SK-N-MC (cell line): ENCODE data around the gene PRKN.

Experiments used
- EZH2 ChIP-seq: fragments of 200-600 bp; sonication (generic); IDR thresholded peaks from one replicate; pipeline ENCODE4 v1.6.1; 2017; ENCODE audit warnings: antibody characterized with exemption
- FOXP2 ChIP-seq: optimal IDR thresholded peaks from 2 replicates; pipeline ENCODE3; 2011; ENCODE audit warnings: mild to moderate bottlenecking, moderate library complexity; ENCODE audit not compliant: insufficient read depth; ENCODE audit errors: extremely low read length, control extremely low read depth
- POLR2AphosphoS5 ChIP-seq: IDR thresholded peaks from 2 replicates; pipeline ENCODE4 v1.6.1; 2012; ENCODE audit warnings: mild to moderate bottlenecking, low read depth, low read length, borderline replicate concordance

GRCh38 chr6:161583584-161583983, 1144.0 kb downstream of the PRKN start:
- TF ChIP-seq POLR2AphosphoS5 (no peak), EZH2 (no peak), FOXP2 (no peak)
